ENCODE measurements around the gene SLC17A9.

SLC17A9 gene

DNA sequence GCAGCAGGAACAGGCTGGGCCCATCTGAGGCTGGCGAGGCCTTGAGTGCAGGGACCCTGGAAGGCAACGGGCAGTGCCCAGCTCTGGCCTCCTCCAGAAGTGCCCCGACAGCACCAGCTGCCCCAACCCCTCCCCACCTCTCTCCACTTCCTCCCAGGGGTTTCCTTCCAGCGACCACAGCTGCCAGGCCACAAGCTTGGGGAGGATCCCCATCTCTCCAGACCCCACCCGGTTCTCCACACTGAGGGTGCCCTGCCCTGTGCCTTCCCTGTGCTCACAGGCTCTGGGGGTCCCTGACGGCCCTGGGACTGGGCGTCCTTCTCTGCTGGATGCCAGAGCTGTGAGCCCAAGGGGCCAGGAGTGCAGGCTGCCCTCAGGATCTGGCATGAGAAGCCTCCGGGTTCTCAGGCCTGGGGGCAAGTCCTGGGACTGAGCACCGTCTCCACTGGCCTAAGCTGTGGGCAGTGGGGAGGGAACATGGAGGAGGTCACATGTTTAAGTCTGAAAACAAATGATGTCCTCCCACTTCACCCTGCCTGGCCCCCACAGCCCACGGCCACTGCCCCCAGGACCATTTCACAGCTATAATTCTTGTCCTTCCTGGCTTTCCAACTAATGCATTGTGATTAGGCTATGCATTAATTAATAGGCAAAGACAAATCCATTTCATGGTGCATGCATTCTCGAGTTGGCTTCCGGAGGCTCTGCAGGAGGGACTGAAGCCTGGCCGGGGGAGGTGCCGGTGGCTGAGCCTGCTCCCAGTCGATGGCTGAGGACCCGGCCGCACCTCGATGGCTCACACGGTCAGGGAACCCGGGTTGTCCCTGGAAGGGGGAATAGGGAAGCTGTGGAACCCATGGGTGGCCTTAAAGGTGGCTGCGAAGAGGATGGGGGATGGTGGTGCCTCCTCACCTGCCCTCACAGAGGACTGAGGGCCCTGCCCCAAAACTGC, 29.9 kb downstream of the SLC17A9 start:
- DNase-seq: no peak

- DNase-seq: no peak
These were observed 30.7 kb downstream of the SLC17A9 start for GRCh38 chr20:62983210-62983609.

GRCh38 chr20:62984666-62985443, 32.3 kb downstream of the SLC17A9 start:
- DNase-seq: no peak

GRCh38 chr20:62985444-62985778, 32.9 kb downstream of the SLC17A9 start:
- DNase-seq: no peak

- DNase-seq: no peak
These were observed 33.8 kb downstream of the SLC17A9 start for GRCh38 chr20:62986257-62986800.

DNA sequence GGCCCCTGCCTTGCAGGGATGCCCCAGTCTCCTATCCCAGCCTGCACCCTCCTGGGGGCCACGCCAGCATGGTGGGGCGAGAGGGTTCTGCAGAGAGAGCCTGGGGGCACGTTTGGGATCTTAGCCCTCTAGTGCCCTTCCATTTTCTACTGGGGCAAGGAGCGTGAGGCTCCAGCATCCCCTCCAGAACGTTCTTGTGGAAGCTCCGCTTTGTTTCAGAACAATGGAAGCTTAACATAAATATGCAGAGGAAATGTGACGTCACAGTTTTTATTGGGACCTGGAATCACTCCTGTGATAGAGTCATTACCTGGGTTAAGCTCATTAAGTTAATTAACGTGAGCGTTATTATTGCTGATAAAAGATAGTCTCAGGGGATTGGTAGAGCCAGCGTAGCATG, 34.6 kb downstream of the SLC17A9 start:
- no peak for DNase-seq

DNA sequence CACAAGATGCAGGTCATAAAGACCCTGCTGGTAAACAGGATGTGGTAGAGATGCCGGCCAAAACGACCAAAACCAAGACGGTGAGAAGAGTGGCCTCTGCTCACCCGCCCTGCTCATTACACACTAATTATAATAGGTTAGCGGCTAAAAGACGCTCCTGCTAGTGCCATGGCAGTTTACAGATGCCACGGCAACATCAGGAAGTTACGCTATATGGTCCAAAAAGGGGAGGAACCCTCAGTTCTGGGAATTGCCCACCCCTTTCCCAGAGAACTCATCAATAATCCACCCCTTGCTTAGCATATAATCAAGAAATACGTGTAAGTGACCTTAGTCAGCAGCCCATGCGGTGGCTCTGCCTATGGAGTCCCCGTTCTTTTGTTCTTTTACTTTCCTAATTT, 36.7 kb downstream of the SLC17A9 start:
- no peak for DNase-seq

DNA sequence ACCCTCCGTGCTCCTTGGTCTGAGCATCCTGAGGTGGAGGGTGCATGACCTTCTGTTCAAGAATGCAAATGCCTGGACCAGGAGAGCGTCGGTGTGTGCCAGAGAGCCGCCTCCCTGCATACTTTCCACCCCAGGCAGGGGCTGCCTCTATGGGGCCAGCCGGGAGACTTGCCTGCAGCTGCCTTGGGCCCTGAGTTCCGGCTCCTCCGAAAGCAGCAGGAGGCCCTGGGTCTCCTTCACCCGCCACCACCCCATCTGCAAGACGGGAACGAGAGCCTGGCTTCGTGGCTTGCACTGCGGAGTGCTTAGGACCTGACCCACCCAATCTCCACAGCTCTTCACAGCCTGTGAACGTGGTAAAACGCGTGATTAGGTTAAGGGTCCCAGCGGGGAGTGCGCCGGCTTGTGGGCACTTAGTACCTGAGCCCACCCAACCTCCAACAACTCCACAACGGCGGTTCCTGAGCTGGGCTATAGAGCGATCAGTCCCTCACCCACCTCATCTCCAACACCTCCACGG, 37.9 kb downstream of the SLC17A9 start:
- no peak for DNase-seq

- no peak for DNase-seq
These were observed 38.8 kb downstream of the SLC17A9 start for GRCh38 chr20:62991196-62991807.

DNA sequence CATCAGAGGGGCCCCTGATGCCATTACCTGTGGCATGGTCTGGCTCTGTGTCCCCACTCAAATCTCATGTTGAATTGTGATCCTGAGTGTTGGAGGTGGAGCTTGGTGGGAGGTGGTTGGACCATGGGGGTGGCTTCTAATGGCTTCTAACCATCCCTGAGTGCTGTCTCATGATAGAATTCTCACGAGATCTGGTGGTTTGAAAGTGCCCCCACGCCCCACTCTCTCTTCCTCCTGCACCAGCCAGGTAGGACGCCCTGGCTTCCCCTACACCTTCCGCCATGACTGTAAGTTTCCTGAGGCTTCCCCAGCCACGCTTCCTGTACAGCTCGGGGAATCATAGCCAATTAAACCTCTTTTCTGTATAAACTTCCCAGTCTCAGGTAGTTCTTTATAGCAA, 39.4 kb downstream of the SLC17A9 start:
- no peak for DNase-seq

DNA sequence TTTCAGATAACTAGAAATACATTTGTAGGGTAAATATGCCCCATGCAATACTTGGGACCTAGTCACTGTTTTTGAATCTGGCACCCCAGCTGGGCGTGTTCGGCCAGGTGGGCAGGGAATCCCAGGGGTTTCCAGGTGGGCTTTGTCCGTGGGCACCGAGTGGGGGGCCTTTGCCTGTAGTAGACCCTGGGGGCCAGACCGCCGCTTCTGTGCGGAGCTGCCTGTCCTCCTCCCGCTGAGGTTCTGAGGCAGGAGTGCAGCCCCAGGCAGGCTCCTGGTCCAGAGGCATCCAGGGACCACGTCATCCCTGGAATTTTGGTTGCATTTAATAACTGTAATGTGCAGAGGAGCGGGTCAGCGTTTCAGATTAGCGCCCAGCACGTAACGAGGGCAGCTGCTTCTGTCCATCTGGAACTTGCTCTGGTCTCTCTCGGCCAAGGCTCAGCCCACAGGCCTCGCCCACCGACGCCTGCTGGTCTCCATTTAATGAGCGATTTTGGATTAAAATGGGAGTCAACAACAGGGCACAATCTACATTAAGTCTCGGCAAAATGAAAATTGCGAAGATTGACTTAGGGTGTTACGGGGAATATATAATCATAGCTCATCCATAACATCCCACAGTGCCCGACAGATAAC, 41.5 kb downstream of the SLC17A9 start:
- DNase-seq: no peak

DNA sequence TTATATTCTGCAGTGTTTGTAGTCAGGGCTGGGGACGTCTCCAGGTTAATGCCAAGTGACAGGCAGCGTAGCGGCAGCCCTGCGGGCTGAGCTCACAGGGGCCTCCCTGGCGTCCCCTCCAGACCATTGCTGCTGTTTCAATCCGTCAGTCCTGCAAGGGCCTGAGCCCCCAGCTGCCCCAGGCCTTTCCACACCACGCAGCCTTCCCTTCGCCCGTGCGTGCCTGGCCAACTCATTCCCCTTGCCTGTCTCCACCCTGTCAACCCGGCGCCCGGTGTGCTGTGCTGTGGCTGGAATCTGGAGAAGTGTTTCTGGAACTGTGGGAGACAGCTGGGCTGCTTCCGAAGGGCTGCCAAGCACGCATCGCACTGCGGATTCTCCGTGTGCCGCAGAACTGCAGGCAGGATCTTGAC, 42.4 kb downstream of the SLC17A9 start:
- DNase-seq: no peak

GRCh38 chr20:62995481-62995880, 43.0 kb downstream of the SLC17A9 start:
- DNase-seq: no peak

DNA sequence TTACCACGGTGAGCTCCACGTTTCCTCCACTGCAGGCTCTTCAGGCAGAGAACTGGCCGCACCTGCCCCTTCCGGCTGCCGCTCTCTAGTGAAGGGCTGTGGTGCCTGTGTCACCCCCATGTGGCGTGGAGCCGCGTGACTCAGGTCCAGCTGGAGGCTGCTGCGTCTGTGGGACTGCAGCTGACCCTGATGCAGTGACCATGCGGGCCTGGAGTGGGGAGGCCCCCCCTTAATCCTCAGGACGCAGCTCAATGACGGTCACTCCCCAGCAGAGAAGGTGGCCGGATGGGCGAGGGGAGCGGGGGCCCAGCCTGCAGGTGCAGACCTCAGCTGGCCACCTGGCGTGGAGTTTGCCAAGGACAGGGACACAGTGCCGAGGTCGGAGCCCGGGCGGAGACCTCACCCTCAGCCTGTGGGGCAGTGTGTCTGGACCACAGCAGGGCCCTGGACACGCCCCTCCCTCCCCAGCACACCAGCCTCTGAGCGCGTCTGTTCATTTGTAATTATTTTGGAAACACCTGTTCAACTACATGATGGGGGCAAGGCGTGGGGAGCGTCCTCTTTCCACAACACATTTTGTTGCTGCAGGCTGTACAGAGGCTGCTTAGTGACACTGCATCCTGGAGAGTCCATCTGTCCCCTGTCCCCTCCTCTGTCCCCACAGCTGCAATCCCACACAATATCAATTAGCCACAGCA, 43.5 kb downstream of the SLC17A9 start:
- DNase-seq: no peak

DNA sequence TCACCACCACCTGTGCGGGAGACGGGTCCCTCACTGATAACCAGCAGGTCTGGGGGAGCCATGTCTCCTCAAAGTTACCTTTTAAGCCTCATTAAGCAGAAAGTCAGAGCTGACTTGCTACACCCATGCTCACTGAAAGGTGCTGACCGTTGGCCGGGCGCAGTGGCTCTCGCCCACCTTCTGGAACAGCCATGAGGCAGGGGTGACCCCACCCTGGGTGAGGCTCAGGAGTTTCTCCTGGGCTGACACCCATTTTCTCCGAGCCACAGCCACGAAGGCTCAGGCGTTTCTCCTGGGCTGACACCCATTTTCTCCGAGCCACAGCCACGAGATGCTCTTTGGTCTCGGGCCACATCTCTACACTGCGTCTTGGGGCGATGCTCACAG, 44.1 kb downstream of the SLC17A9 start:
- DNase-seq: no peak

DNA sequence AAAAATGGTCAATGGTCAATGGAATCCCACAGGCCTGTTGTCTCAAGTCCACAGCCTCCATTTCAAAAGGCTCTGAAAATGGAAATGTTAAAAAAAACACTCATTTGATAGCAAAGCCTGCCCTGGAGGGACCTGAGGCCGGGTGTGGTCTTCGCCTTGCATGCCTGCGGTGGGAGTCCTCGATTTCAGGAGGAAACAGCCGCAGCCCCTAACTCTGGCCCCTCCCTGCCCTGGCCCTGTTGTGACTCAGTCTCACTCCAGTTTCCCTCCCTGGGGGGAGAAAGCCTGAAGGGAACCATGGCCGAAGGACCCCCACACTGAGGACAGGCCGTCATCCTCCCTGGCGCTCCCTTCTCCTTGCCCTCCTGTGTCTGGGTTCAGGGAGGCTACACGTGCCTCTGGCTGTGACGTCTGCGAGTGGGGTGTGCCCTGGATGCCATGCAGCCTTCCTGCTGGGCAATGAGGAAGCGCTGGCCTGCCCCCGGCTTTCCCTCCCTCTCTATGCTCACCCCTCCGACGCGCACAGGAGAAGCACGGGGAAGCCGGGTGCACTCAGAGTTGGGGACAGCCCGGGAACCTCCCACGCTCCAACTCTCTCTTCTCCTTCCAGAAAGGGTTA, 45.0 kb downstream of the SLC17A9 start:
- DNase-seq: no peak

DNA sequence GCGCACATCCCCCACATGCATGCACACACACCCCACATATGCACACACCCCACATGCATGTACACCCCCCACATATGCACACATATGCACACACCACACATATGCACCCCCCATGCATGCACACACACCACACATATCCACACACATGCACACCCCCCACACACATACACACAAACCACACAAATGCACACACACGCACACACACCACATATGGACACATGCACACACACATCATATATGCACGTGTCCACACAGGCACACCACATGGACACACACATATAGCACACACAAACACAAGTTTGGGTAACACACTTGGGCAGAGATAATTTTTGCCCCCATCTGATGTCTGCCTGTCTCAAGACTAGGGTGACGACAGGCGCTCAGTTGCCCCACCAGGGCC, 45.9 kb downstream of the SLC17A9 start:
- no peak for DNase-seq

GRCh38 chr20:62999580-62999979, 47.1 kb downstream of the SLC17A9 start:
- no peak for DNase-seq

DNA sequence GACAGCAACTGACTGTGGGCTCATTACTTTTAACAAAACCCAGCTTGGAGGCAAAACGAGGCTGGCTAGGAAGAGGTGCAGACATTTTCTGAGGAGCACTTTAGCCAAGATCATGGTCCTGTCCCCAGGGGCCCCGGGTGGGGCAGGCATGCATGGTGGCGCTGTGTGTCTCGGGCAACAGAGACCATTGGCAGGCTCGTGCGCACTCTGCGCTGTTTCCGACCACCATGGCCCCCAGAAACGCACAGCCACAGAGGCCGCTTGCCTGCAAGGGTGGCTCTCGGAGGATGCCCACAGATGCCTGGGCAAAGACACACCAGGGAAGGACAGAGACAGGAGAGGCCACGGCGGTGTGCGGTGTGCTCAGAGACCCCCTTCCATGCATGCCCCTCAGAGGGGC, 47.5 kb downstream of the SLC17A9 start:
- DNase-seq: no peak

DNA sequence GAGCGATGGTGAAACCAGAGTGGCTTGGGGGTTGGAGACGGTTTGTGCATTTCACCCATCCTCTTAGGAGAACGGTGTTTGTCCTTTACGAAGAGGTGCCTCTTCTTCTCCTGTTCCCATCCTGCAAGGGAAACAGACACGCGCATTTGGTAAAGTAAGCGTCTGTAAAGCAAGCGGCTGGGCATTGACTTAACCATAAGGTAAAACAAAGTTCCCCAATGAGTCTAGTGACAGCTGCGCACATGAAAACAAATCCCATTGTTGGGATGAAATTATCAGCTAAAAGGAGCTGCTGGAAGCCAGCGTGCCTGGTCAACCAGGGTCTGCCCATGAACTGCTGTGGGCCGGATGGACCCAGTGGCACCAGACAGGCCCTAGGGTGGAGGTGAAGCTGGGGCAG, 48.4 kb downstream of the SLC17A9 start:
- DNase-seq: no peak

- DNase-seq: no peak
These were observed 50.0 kb downstream of the SLC17A9 start for GRCh38 chr20:63002511-63002910.

Measured in right kidney (tissue), 1 donor.